HG03060 (cell line): Measurements from ENCODE around the gene MED27.

Experiments
- ATAC-seq: cut with Tn5 transposase; IDR thresholded peaks from one replicate; pipeline ENCODE4 v1.9.1; 2021; ENCODE audit warnings: low read depth, moderate number of reproducible peaks; ENCODE audit not compliant: unreplicated experiment

The MED27 gene

GRCh38 chr9:132002643-132003318 lies 76.9 kb downstream of the MED27 start:
- no peak for ATAC-seq

- no peak for ATAC-seq
Measured at GRCh38 chr9:132001567-132001966, 78.1 kb downstream of the MED27 start.

GRCh38 chr9:132000659-132001058 lies 79.0 kb downstream of the MED27 start:
- ATAC-seq, result no peak

- ATAC-seq, result no peak
Measured at GRCh38 chr9:131999692-132000551, 79.7 kb downstream of the MED27 start.

- no peak for ATAC-seq
Measured at GRCh38 chr9:131997779-131998178, 81.9 kb downstream of the MED27 start.

GRCh38 chr9:131997076-131997475 lies 82.6 kb downstream of the MED27 start:
- ATAC-seq, result no peak

GRCh38 chr9:131995382-131995781 lies 84.3 kb downstream of the MED27 start:
- no peak for ATAC-seq

GRCh38 chr9:131994364-131995125 lies 85.1 kb downstream of the MED27 start:
- no peak for ATAC-seq

- ATAC-seq, result no peak
Measured at GRCh38 chr9:131992906-131993657, 86.6 kb downstream of the MED27 start.

- no peak for ATAC-seq
Measured at GRCh38 chr9:131987232-131987631, 92.4 kb downstream of the MED27 start.

GRCh38 chr9:131986576-131986975 lies 93.1 kb downstream of the MED27 start:
- ATAC-seq, result no peak

GRCh38 chr9:131986089-131986488 lies 93.6 kb downstream of the MED27 start:
- no peak for ATAC-seq

- ATAC-seq, result no peak
Measured at GRCh38 chr9:131984564-131984963, 95.1 kb downstream of the MED27 start.

GRCh38 chr9:131982671-131983239 lies 96.9 kb downstream of the MED27 start:
- no peak for ATAC-seq

GRCh38 chr9:131982102-131982501 lies 97.6 kb downstream of the MED27 start:
- ATAC-seq, result no peak

- ATAC-seq, result no peak
Measured at GRCh38 chr9:131981116-131981776, 98.4 kb downstream of the MED27 start.

GRCh38 chr9:131980267-131981016 lies 99.2 kb downstream of the MED27 start:
- ATAC-seq, result no peak

GRCh38 chr9:131977109-131977838 lies 102.4 kb downstream of the MED27 start:
- no peak for ATAC-seq
